ENCODE measurements around the gene DNAJB8.
A peak's percentile ranks its signal among the peaks of the same experiment; 100 is the strongest.

The DNAJB8 gene

DNA sequence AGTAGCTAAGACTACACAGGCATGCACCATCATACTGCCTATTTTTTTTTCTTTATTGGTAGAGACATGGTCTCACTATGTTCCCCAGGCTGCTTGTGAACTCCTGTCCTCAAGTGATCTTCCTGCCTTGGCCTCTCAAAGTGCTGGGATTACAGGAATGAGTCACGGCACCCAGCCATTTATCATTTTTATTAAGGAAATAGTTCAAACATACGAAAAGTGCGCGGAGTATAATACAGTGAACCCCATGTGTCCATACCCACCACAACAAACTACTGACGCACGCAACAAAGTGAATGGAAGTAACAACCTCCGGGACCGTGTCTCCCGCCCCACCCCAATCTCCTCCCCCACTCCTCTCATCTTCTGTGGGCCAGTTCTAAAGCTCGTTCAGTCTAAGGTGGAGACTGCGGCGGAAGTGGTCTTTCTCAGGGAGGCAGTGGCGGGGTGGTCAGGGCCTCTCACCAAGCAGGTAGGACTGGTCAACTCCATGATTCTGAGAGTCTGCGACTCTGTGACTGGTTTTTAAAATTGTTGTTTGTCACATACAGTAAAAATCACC is 42.1 kb downstream of the DNAJB8 start:
- DNase-seq = no peak

DNA sequence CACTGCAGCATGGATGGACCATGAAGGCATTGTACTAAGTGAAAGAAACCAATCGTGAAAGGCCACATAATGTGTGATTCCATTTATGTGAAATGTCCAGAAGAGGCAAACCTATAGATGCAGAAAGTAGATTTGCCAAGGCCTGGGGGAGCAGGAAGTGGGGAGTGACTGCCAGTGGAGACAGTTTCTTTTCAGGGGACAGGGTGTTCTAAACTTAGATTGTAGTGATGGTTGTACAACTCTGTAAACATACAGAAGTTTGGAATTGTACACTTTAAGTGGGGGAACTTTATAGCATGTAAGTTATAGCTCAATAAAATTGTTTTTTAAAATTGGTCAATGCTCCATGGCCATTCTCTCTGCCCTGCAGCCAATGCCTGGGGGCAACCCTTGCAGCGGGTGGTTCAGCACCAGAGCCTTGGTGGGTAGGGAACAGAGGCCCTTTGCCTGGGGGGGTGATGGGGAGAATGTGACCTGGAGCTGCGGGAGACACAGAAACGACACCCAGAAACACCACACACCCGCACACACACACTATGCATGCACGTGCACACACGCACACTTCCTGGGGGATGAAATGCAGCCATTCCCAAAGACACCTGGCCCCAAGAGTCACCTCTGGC is 43.1 kb downstream of the DNAJB8 start:
- no peak for DNase-seq

DNA sequence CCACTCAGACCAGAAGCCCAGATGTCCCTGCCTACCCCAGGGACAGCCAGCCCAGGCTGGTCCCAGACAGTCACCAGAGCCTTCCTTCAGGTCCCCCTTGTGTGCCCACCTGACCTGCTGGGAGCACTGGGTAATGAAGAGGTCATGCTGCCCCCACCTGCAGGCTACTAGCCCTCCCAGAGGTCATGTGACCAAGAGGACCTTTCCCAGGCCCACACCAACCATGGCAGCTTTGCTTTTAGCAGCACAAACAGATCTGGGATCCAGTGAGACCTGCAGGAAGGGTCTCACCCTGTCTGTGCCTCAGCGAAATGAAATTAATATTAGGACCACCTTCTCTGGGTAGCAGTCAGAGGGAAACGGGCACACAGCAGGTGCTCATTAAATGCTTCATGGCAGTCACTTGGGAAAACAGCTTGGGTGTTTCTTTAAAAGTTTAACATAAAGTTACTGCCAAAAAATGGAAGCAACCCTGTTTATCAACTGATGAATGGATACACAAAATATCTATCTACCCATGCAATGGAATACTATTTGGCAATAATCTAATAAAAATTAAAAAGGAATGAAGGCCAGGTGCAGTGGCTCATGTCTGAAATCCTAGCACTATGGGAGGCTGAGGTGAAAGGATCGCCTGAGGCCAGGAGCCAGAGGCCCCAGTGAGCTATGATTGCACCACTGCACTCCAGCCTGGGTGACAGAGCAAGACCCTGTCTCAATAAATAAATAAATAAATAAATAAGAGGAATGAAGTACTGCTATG is 43.7 kb downstream of the DNAJB8 start:
- DNase-seq = no peak

DNA sequence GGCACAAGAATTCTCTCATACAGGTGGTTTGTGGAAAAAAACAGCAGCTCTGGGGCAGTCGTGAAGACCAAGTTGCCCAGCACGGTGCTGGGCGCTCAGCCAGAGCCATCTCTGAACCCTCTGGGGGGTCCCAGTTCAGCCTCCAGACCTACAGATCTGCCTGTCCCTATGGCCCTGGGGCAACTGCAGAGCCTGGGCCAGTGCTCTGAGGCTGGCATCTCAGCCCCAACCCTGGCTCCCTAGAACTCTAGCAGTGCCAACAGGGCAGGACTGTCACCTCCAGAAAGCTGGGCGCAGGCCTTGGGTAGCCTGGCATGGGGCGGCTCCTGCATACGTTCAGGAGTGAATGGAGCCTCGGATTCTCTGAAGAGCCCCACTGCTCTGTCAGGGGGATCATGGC is 44.7 kb downstream of the DNAJB8 start:
- no peak for DNase-seq

DNA sequence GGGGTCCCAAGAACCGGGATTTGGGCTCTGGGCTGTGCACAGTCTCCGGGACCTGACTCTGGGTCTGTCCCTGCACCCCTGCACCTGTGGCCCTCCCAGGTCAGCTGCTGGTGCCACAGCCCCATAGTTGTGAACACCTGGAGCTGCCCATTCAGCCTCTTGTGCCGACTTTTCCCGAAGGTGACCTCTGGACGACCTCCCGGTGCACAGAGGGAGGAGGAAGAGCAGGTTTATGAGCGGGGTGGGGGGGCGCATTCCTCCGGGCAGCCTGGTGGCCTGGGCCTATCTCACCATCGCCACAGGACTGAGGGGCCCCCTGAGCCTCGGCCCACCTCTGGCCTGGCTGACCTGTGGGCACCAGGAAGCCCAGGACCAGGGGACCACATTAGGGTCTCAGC is 45.3 kb downstream of the DNAJB8 start:
- no peak for DNase-seq

DNA sequence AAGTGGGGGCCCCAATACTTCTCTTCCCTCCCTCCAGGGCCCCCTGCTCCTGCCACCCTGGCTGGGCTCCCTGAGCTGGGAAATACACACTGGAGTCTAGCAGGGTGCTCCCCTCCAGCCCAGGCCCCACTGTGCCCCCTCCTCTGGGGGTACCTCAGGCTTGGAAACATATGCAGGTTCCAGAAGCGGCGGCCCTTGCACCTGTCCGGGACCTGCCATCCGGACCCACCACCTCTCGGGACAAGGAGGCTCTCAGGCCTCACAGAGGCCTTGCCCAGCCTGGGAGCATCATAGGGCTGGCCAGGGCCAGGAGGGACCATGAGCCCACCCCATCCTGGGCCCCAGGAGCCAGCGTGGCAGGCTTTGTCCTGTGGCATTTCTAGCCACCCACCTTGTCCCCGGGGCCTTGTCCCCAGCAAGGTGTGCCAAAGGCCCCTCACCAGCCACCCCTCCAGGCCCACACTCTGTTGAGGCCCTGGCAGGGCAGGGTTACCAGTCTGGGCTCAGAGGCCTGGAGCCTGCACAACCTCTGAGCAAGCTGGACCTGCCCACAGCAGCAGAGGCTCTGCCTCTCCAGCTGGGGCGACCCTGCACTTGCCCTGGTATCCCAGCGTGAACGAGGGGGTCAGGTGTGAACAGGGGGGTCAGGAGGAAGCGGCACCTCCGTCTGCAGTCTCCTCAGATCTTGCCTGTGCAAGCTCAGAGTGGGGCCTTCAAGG is 45.8 kb downstream of the DNAJB8 start:
- DNase-seq = no peak

DNA sequence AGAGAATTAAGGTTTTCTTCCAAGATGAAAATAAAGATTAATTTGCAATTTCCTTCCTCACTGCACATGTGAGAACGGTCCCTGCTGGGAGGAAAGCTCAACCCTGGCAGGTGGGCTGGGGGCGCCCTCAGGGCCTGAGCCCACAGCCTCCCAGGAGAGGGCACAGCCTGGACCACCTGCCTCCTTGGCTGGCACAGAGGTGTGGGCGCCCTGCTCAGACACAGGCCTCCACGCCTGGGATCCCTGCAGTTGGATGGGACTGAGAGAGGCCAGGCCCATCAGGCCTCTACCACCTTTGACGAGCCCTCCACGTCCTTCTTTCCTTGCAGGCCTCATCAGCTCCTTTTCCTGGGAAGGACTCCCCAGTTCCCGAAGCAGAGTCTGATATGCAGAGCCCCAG is 46.4 kb downstream of the DNAJB8 start:
- no peak for DNase-seq

DNA sequence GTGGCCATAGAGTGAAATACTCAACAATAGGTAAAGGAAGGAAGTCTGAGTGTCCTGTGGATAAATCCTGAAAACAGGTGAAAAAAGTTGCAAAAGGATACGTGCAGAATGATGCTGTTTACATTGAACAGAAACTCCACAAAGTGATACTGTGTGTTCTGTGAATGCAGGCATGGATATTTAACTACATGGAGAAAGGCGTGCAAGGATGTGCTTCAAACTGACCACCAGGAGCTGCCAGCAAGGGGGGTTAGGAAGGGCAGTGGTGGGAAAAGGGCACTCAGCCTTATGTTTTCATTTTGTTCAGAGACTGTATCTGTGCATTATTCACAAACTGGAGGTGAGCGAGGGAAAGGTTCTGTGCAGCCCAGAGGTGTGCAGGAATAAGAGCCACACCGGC is 47.4 kb downstream of the DNAJB8 start:
- no peak for DNase-seq

DNA sequence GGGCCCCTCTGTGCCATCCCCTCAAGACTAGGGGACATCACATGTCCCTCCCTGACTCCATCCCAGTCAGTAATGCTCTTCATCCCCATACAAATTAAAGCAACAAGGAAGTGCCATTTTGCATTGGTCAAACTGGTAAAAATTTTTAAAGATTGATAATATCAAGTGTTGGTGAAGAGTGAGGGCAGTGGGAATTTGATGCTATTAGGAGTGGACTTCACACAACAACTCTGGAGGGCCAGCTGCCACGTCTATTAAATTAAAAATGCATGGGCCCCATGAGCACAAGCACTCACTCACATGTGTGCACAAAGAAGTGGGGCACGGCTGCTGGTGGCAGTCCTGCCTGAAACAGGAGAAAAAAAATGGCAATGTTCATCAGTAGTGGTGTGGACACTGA is 47.8 kb downstream of the DNAJB8 start:
- DNase-seq = no peak

DNA sequence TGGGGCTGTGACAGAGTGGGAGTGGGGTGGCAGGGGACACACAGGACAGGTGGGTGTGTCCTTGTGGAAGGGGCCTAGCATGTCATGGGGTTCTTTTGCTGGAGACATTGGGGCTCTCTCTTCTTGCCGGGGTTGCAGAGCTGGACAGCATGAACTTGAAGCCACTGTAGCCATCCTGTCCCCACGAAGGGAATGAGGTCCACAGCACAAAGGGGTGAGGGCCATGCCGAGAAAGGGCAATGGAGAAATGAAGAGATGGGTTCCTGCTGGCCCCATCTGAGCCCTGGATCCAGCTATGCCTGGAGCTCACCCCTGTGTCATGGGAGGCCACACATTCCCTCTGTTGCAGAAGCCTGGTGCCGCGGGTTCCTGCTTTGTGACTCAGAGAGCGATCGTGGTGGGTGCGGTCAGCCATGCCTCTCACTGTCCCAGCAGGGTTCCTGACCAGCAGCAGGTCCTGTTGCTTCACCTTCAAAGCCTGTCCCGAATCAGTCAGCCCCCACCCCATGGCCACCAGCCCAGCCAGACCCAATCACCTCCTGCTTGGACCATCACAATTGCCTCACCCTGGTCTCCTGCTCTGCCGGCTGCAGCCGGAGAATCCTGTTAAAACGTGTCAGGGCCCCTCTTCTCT is 50.0 kb downstream of the DNAJB8 start:
- DNase-seq = peak; percentile 99

DNA sequence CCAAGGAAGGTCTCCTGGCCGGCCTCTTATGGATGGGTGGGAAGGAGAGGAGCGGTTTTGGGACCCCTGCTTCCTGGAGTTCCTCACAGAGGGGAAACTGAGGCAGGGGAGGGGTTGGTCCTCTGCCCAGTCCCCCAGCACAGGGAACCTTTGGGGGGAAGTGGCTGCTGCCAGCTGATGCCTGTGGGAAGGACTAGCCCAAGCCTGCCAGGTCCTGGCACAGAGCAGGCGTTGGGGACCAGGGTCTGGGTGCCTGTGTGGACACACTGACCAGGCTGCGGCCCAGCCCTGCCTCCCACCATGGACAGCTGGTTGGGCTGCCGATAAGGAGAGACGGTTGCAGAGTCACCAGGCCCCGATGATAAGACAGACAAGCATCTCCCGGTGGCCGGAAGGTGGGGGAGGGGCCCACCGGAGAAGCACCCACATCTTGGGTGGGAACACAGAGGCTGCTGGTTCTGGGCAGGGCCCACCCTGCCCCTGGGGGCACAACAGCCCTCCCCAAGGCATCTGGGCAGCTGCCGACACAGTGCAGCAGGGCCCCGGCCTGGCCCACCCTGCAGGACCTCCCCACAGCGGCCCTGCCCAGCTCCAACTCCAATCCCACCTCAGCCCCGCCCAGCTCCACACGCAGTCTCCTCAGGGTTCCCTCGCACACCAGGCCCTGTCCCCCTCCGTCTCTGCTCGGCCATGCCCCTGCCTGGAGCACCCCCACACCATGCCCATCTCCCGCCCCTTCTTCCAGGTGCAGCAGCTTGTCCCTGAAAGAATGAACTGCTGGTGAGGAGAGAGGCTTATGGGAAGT is 50.7 kb downstream of the DNAJB8 start:
- DNase-seq = no peak

DNA sequence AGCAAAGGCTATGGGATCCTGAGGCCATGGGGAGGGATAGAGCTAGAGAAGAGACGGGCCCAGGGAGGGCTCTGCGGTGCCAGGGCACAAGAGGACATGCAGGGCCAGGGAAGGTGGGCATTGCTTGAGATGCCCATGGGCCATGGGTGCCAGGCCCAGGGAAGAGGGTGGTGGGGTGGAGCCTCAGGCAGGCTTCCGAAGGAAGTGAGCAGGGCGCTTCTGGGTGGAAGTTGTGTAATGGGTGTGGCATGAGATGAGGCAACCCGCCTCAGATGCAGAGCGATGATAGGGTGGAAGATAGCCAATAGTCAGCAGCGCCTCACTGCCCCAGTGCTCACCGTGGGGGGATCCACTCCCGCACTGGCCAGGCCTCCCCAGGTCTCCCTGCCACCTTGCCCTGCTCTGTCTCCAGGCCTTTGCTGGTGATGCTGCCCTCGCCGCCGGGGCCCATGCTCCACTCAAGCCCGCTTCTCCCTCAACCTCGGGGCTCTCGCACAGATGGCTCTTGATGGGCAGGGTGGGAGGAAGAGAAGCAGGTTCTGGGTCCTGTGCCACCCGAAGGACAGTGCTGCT is 51.4 kb downstream of the DNAJB8 start:
- no peak for DNase-seq

DNA sequence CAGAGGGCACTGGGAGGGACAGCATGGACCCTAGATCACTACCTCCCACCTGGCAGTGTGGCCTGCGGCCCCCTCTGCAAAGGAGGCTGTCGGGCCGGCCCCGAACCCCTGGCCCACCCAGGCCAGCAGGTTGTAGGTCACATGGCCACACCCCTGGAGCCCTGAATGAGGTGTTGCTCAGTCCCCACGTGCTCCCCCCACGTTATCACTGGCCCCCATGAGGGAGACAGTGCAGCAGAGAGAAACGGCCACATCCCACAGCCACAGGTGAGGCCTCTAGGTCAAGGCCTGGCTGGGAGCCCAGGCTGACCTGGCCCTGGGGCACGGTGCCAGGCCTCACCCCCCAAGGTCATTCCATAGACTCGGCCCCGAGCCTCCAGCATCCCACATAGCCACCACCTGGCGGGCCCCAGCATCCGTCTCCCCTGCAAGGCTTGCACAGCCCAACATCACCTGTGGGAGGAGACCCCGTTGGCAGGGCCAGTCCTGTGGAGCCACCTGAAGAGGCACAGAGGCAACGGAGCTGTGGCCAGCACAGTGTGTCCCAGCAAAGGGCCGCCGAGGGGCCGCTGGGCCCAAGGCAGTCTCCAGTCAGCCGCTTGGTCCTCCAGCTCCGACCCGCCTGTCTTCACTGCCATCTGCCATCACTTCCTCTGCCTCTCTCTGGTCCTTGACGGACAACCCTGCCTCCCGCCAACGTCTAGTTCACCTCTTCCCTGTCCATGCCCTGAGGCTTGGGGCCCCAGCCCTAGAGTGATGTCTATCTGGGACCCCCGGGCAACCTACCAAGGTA is 53.1 kb downstream of the DNAJB8 start:
- DNase-seq = no peak

DNA sequence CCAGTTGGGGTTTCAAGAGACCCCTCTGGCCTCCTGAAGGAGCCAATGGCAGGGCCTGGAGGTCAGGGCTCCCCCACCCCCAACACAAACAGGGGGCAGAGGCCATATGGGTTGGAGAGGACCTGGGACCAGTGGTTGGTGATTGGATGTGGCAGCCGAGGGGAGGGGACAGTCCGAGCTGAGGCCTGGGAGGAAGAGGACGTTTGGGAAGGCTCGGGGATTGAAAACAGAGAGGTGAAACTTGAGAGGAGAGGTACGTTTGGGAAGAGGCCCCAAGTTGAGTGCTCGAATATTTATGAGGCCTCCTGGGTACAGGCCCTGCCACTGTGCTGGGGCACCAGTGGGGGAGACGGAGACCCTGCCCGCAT is 53.7 kb downstream of the DNAJB8 start:
- no peak for DNase-seq
